K562 (cell line): ENCODE measurements around the gene FLOT2. TPM values are rescaled to one million over a fixed set of nuclear protein-coding genes. Genes with fewer than 3 reads are reported as not detected.
A peak's percentile ranks its signal among the peaks of the same experiment; 100 is the strongest.

Experiments
- ATAC-seq: fragments of 200-7000 bp; cut with Tn5 transposase; 3 replicates; pipeline ENCODE4 v1.9.1; 2020; ENCODE audit warnings: moderate library complexity
- BruUV-seq: library from RNA; stranded (reverse); fragments of 400-500 nt; replicated peaks from 2 replicates; lab custom pipeline; 2021; lab: Mats Ljungman, UMichigan
- CTCF ChIA-PET: fragments of 300-600 bp; formaldehyde crosslinking; extraction: SDS; loops from one replicate; lab custom pipeline; 2021; ENCODE audit warnings: low intra/inter-chr PET ratio; lab: Yijun Ruan, JAX
- POLR2A ChIA-PET: fragments of 300-600, 350-650 bp; sonication (Branson Sonifier 250); formaldehyde crosslinking; extraction: SDS; loops from one replicate; lab custom pipeline; 2021; ENCODE audit warnings: antibody characterized with exemption, inconsistent platforms; lab: Yijun Ruan, JAX
- DNase-seq, 4 experiments: peaks; one replicate each; pipeline versions ENCODE4 v3.0.0 to v3.0.0-alpha.2; 2011 to 2018; ENCODE audit warnings: low spot score in 3 of 4, mixed read lengths in 3 of 4; ENCODE audit errors: extremely low read depth in 1 of 4
- FAIRE-seq: peaks from 2 replicates; lab custom pipeline; 2011; peaks lifted over from hg19 to GRCh38; lab: Jason Lieb, UNC
- H2AFZ ChIP-seq: 2 replicates; pipeline ENCODE4 v1.6.0; 2011; ENCODE audit warnings: low read depth, low read length, control low read depth, inconsistent platforms
- H3K27ac ChIP-seq: fragments of 200-600 bp; 3 replicates; pipeline ENCODE4 v1.8.0; 2011; ENCODE audit warnings: low read depth, mild to moderate bottlenecking, control low read depth, inconsistent platforms, low read length, moderate library complexity, mixed read lengths; ENCODE audit errors: extremely low read depth
- H3K27me3 ChIP-seq, 2 experiments: fragments of 300-600 bp in 1 of 2; 2 replicates in 1 of 2; 3 replicates in 1 of 2; pipeline versions ENCODE4 v1.6.0 to v1.8.0; 2011; ENCODE audit warnings: inconsistent platforms in 2 of 2, low read length in 2 of 2, mild to moderate bottlenecking in 1 of 2, mixed read lengths in 1 of 2, moderate library complexity in 1 of 2; ENCODE audit not compliant: control insufficient read depth in 2 of 2, insufficient read depth in 2 of 2
- H3K36me3 ChIP-seq: fragments of 300-600 bp; 3 replicates; pipeline ENCODE4 v1.8.0; 2011; ENCODE audit warnings: mild to moderate bottlenecking, low read length, inconsistent platforms; ENCODE audit not compliant: control insufficient read depth, insufficient read depth
- H3K4me1 ChIP-seq, 2 experiments: fragments of 200-600 bp in 1 of 2; replicated peaks in 1 of 2; 2 replicates in 1 of 2; 3 replicates in 1 of 2; pipeline versions ENCODE4 v1.5.1 to v1.8.0; 2011; ENCODE audit warnings: inconsistent platforms in 2 of 2, low read length in 2 of 2, mild to moderate bottlenecking in 1 of 2, mixed read lengths in 1 of 2, moderate library complexity in 1 of 2; ENCODE audit not compliant: control insufficient read depth in 2 of 2, insufficient read depth in 2 of 2
- H3K4me2 ChIP-seq: 2 replicates; pipeline ENCODE4 v1.6.1; 2011; ENCODE audit warnings: low read length, control low read depth, inconsistent platforms, mixed read lengths; ENCODE audit not compliant: insufficient read depth
- H3K4me3 ChIP-seq: fragments of 200-600 bp; sonication (generic), shearing (Covaris generic); 2 replicates; pipeline ENCODE4 v1.5.1; 2016; ENCODE audit warnings: control low read depth, inconsistent platforms
- H3K79me2 ChIP-seq: fragments of 200-600 bp; 3 replicates; pipeline ENCODE4 v1.8.0; 2011; ENCODE audit warnings: low read length, inconsistent platforms; ENCODE audit not compliant: control insufficient read depth, insufficient read depth
- H3K9ac ChIP-seq, 2 experiments: 2 replicates each; pipeline versions ENCODE4 v1.6.0 to v1.6.1; 2011; ENCODE audit warnings: low read depth in 2 of 2, low read length in 2 of 2, control low read depth in 1 of 2, inconsistent platforms in 1 of 2, mild to moderate bottlenecking in 1 of 2, mixed read lengths in 1 of 2; ENCODE audit not compliant: insufficient read depth in 1 of 2
- H3K9me1 ChIP-seq: one replicate; pipeline ENCODE4 v1.6.0; 2011; ENCODE audit warnings: inconsistent platforms, mild to moderate bottlenecking, low read length, moderate library complexity; ENCODE audit not compliant: control insufficient read depth, insufficient read depth
- H3K9me3 ChIP-seq: replicated peaks from 2 replicates; pipeline ENCODE4 v1.5.1; 2011; ENCODE audit warnings: low read depth, low read length, inconsistent platforms; ENCODE audit not compliant: control insufficient read depth, insufficient read depth
- H4K20me1 ChIP-seq: replicated peaks from 2 replicates; pipeline ENCODE4 v1.6.1; 2011; ENCODE audit warnings: low read length, inconsistent platforms, mixed read lengths; ENCODE audit not compliant: control insufficient read depth, insufficient read depth
- BRF2 ChIP-seq: IDR thresholded peaks from 3 replicates; pipeline ENCODE4 v1.6.1; 2011; ENCODE audit warnings: borderline replicate concordance, mild to moderate bottlenecking; ENCODE audit not compliant: insufficient read length, insufficient read depth
- DIDO1 ChIP-seq: fragments of 450-650 bp; IDR thresholded peaks from 2 replicates; pipeline ENCODE4 v1.6.1; 2016; ENCODE audit warnings: low read depth, missing biosample characterization, missing genetic modification characterization
- HIVEP1 ChIP-seq: fragments of 250-450 bp; sonication (Bioruptor Pico); IDR thresholded peaks from 2 replicates; pipeline ENCODE4 v1.4.0; 2020; ENCODE audit warnings: mild to moderate bottlenecking
- KAT8 ChIP-seq: fragments of 450-650 bp; IDR thresholded peaks from 2 replicates; pipeline ENCODE4 v1.6.1; 2016; ENCODE audit warnings: low read depth, mild to moderate bottlenecking
- MBD2 ChIP-seq: sonication (generic); IDR thresholded peaks from 2 replicates; pipeline ENCODE4 v1.6.1; 2016; ENCODE audit warnings: low read depth, borderline replicate concordance
- NR4A1 ChIP-seq, 2 experiments: fragments of 250-450 bp in 1 of 2; fragments of 450-650 bp in 1 of 2; sonication (Bioruptor Pico) in 1 of 2; IDR thresholded peaks; 2 replicates each; pipeline versions ENCODE4 v1.4.0 to v1.6.1; 2016 to 2020; ENCODE audit warnings: mild to moderate bottlenecking in 2 of 2, missing compliant biosample characterization in 1 of 2, missing genetic modification characterization in 1 of 2, moderate library complexity in 1 of 2
- RBM25 ChIP-seq: fragments of 200-400 bp; formaldehyde crosslinking; IDR thresholded peaks from 2 replicates; pipeline ENCODE4 v1.6.1; 2018; ENCODE audit warnings: low read length, low read depth, moderate library complexity; ENCODE audit not compliant: severe bottlenecking
- SIN3B ChIP-seq: fragments of 450-650 bp; IDR thresholded peaks from 2 replicates; pipeline ENCODE4 v1.6.1; 2017; ENCODE audit warnings: low read depth, mild to moderate bottlenecking, moderate library complexity
- SMAD4 ChIP-seq: fragments of 250-450 bp; sonication (Bioruptor Pico); conservative IDR thresholded peaks from 2 replicates; pipeline ENCODE4 v1.8.0; 2021; ENCODE audit warnings: inconsistent platforms, mild to moderate bottlenecking, moderate library complexity
- VEZF1 ChIP-seq: fragments of 200-800 bp; sonication (Bioruptor generic); IDR thresholded peaks from 2 replicates; pipeline ENCODE4 v1.6.1; 2017; ENCODE audit warnings: missing genetic modification characterization, missing compliant biosample characterization
- ZNF140 ChIP-seq: fragments of 250-450 bp; sonication (Bioruptor Pico); IDR thresholded peaks from 2 replicates; pipeline ENCODE4 v1.8.0; 2021; ENCODE audit warnings: moderate library complexity, mild to moderate bottlenecking, inconsistent platforms
- ZNF589 ChIP-seq: fragments of 200-800 bp; sonication (Bioruptor generic); IDR thresholded peaks from 2 replicates; pipeline ENCODE4 v1.6.1; 2016; ENCODE audit warnings: low read depth, missing genetic modification characterization, missing compliant biosample characterization
- ZNF668 ChIP-seq: fragments of 250-450 bp; sonication (Bioruptor Pico); IDR thresholded peaks from 2 replicates; pipeline ENCODE4 v1.8.0; 2022; ENCODE audit warnings: mild to moderate bottlenecking, inconsistent platforms
- ZNF695 ChIP-seq: fragments of 450-650 bp; formaldehyde crosslinking; IDR thresholded peaks from 2 replicates; pipeline ENCODE4 v1.4.0; 2020; ENCODE audit warnings: mild to moderate bottlenecking, moderate library complexity
- WGBS: fragments of 100-300 bp; shearing (Covaris generic); methylation state at CpG from one replicate; pipeline ENCODE4 v1.1.6; 2016; ENCODE audit warnings: low coverage, mixed read lengths; ENCODE audit not compliant: insufficient coverage; ENCODE audit errors: missing lambda C conversion rate; 5-methylcytosine and 5-hydroxymethylcytosine counted together
- in situ Hi-C: fragments of 300-500 bp; cut with MboI; formaldehyde crosslinking; loops from 4 replicates; pipeline ENCODE4 v1.15.0; 2018; ENCODE audit warnings: inconsistent platforms, mixed read lengths
- intact Hi-C: fragments of 100-400 bp; cut with micrococcal nuclease; formaldehyde crosslinking; loops from 2 replicates; pipeline ENCODE4 v1.14.2; 2022
- polyA plus RNA-seq, 8 experiments: library from polyadenylated mRNA; depleted of rRNA in 4 of 8; stranded (reverse) in 5 of 8; unstranded in 3 of 8; fragments of >200 nt; fragmentation: Nextera tagmentation in 2 of 8; fragmentation: Illumina TruSeq in 1 of 8; extraction: Ambion mirVana in 2 of 8; extraction: Trizol in 1 of 8; gene quantifications; 2 replicates each; pipeline versions ENCODE4 v1.2.1 to v1.2.3, GENCODE V29; 2011 to 2014; ENCODE audit warnings: inconsistent platforms in 1 of 8, missing spikeins in 1 of 8
- total RNA-seq, 7 experiments: library from RNA; depleted of rRNA in 6 of 7; stranded (reverse); fragments of >200 nt in 6 of 7; fragmentation: Illumina TruSeq in 2 of 7; extraction: Trizol in 2 of 7; gene quantifications; 2 replicates each; pipeline versions ENCODE4 v1.2.1 to v1.2.3, GENCODE V29; 2011 to 2021; ENCODE audit warnings: low replicate concordance in 1 of 7

FLOT2 gene
- total and polyA plus RNA-seq, 9 of the 15 experiments (the other 6 are each of a cell fraction or from before 2014, with no cell fraction given): 17.5 to 138 (median 41.7) TPM

- no peak for TF ChIP-seq BRF2
- TF ChIP-seq ZNF140 (CRISPR knock-in tag): no peak
- TF ChIP-seq ZNF668 (CRISPR knock-in tag): no peak
- TF ChIP-seq NR4A1 (CRISPR knock-in tag; IDR thresholded peaks at IDR 0.05): no peak
- TF ChIP-seq NR4A1 (tag; IDR thresholded peaks at IDR 0.05): no peak
- no peak for TF ChIP-seq ZNF589 (CRISPR knock-in tag)
- no peak for TF ChIP-seq ZNF695 (CRISPR knock-in tag)
- no peak for TF ChIP-seq DIDO1 (tag)
- TF ChIP-seq HIVEP1 (CRISPR knock-in tag): no peak
- no peak for TF ChIP-seq RBM25
Observed at GRCh38 chr17:28863953-28864352, 33.6 kb downstream of the FLOT2 start (continued).

- CTCF ChIA-PET: no interaction called here
- Histone ChIP-seq H3K9me1 (no peaks in the 10 kb centered on the region), H3K9ac (peak overlapping the region; percentile 73 to 90; a peak in 3 of 4 replicates), H3K4me1 (peaks cover 60 to 70% of the 10 kb centered on the region in 2 experiments), H3K36me3 (peaks cover 35% of the 10 kb centered on the region), H3K4me2 (peak overlapping the region; percentile 91), H3K9me3 (no peaks in the 10 kb centered on the region), H3K4me3 (peak overlapping the region; percentile 49), H2AFZ (peak overlapping the region; percentile 50), H3K27ac (peak overlapping the region; percentile 80), H3K27me3 (no peaks in the 10 kb centered on the region), H4K20me1 (no peaks in the 10 kb centered on the region), H3K79me2 (peaks cover 69% of the 10 kb centered on the region)
- in situ Hi-C loops: no loop called here
- DNase-seq (peak in 1 of 4 experiments; percentile 71), FAIRE-seq (peak; percentile 26), ATAC-seq (peak; percentile 3; the same call in 2 of the 3 replicates)
- no TSS peak for BruUV-seq
- POLR2A ChIA-PET: interaction anchor here (0.6 to 7.5 kb wide), 6 partner anchors 8 to 218 kb away, joined by 3 to 49 read pairs (median 6); partner anchors contain the start of gene FAM222B
- WGBS: 42% methylated on average over 3 of the region's 3 CpGs
- intact Hi-C loops: loop anchor here (1.0 to 5.0 kb wide), 3 partner anchors 12 to 135 kb away; partner anchors contain the start of genes DHRS13, NEK8 and TLCD1
- TF ChIP-seq MBD2: no peak
- TF ChIP-seq SMAD4 (CRISPR knock-in tag): 0 out of 2 replicates have a peak, but pooled peaks have one; percentile 1
- no peak for TF ChIP-seq KAT8
- no peak for TF ChIP-seq VEZF1 (CRISPR knock-in tag)
- TF ChIP-seq SIN3B: no peak
Observed at GRCh38 chr17:28862561-28862960, 35.0 kb downstream of the FLOT2 start.
